ENCODE data around the gene MORN1.

MORN1 gene

GRCh38 chr1:2320760-2321667, 70.3 kb downstream of the MORN1 start (continued):
- TF ChIP-seq TOX (CRISPR knock-in tag; IDR thresholded peaks at IDR 0.05; ENCODE audit: borderline replicate concordance) (no peak), ARNTL (CRISPR knock-in tag; IDR thresholded peaks at IDR 0.05; ENCODE audit: borderline replicate concordance, low read depth) (no peak)
- TF ChIP-seq, protein P1, sequence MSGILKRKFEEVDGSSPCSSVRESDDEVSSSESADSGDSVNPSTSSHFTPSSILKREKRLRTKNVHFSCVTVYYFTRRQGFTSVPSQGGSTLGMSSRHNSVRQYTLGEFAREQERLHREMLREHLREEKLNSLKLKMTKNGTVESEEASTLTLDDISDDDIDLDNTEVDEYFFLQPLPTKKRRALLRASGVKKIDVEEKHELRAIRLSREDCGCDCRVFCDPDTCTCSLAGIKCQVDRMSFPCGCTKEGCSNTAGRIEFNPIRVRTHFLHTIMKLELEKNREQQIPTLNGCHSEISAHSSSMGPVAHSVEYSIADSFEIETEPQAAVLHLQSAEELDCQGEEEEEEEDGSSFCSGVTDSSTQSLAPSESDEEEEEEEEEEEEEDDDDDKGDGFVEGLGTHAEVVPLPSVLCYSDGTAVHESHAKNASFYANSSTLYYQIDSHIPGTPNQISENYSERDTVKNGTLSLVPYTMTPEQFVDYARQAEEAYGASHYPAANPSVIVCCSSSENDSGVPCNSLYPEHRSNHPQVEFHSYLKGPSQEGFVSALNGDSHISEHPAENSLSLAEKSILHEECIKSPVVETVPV (CRISPR knock-in tag; IDR thresholded peaks at IDR 0.05): no peak

- TF ChIP-seq, protein P2, sequence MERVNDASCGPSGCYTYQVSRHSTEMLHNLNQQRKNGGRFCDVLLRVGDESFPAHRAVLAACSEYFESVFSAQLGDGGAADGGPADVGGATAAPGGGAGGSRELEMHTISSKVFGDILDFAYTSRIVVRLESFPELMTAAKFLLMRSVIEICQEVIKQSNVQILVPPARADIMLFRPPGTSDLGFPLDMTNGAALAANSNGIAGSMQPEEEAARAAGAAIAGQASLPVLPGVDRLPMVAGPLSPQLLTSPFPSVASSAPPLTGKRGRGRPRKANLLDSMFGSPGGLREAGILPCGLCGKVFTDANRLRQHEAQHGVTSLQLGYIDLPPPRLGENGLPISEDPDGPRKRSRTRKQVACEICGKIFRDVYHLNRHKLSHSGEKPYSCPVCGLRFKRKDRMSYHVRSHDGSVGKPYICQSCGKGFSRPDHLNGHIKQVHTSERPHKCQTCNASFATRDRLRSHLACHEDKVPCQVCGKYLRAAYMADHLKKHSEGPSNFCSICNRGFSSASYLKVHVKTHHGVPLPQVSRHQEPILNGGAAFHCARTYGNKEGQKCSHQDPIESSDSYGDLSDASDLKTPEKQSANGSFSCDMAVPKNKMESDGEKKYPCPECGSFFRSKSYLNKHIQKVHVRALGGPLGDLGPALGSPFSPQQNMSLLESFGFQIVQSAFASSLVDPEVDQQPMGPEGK (CRISPR knock-in tag; IDR thresholded peaks at IDR 0.05; ENCODE audit: borderline replicate concordance): no peak
- no peak for TF ChIP-seq CSDC2 (CRISPR knock-in tag; IDR thresholded peaks at IDR 0.05)
- TF ChIP-seq ARNTL (CRISPR knock-in tag; IDR thresholded peaks at IDR 0.05; ENCODE audit: borderline replicate concordance, low read depth): no peak
- no peak for TF ChIP-seq ZC3H10 (CRISPR knock-in tag; IDR thresholded peaks at IDR 0.05)
- no peak for ATAC-seq
Observed at GRCh38 chr1:2320006-2320405, 71.3 kb downstream of the MORN1 start.

GRCh38 chr1:2319291-2319690, 72.1 kb downstream of the MORN1 start:
- TF ChIP-seq ARNTL (CRISPR knock-in tag; IDR thresholded peaks at IDR 0.05; ENCODE audit: borderline replicate concordance, low read depth): no peak
- no peak for TF ChIP-seq TCF4 (CRISPR knock-in tag; IDR thresholded peaks at IDR 0.05; ENCODE audit: borderline replicate concordance)
- no peak for TF ChIP-seq GLIS3 (CRISPR knock-in tag; IDR thresholded peaks at IDR 0.05)
- TF ChIP-seq ZFP3 (CRISPR knock-in tag; IDR thresholded peaks at IDR 0.05): no peak
- TF ChIP-seq, protein P3, sequence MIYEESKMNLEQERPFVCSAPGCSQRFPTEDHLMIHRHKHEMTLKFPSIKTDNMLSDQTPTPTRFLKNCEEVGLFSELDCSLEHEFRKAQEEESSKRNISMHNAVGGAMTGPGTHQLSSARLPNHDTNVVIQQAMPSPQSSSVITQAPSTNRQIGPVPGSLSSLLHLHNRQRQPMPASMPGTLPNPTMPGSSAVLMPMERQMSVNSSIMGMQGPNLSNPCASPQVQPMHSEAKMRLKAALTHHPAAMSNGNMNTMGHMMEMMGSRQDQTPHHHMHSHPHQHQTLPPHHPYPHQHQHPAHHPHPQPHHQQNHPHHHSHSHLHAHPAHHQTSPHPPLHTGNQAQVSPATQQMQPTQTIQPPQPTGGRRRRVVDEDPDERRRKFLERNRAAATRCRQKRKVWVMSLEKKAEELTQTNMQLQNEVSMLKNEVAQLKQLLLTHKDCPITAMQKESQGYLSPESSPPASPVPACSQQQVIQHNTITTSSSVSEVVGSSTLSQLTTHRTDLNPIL (CRISPR knock-in tag; IDR thresholded peaks at IDR 0.05; ENCODE audit: low read depth): no peak
- TF ChIP-seq, protein P4, sequence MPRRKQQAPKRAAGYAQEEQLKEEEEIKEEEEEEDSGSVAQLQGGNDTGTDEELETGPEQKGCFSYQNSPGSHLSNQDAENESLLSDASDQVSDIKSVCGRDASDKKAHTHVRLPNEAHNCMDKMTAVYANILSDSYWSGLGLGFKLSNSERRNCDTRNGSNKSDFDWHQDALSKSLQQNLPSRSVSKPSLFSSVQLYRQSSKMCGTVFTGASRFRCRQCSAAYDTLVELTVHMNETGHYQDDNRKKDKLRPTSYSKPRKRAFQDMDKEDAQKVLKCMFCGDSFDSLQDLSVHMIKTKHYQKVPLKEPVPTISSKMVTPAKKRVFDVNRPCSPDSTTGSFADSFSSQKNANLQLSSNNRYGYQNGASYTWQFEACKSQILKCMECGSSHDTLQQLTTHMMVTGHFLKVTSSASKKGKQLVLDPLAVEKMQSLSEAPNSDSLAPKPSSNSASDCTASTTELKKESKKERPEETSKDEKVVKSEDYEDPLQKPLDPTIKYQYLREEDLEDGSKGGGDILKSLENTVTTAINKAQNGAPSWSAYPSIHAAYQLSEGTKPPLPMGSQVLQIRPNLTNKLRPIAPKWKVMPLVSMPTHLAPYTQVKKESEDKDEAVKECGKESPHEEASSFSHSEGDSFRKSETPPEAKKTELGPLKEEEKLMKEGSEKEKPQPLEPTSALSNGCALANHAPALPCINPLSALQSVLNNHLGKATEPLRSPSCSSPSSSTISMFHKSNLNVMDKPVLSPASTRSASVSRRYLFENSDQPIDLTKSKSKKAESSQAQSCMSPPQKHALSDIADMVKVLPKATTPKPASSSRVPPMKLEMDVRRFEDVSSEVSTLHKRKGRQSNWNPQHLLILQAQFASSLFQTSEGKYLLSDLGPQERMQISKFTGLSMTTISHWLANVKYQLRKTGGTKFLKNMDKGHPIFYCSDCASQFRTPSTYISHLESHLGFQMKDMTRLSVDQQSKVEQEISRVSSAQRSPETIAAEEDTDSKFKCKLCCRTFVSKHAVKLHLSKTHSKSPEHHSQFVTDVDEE (CRISPR knock-in tag; IDR thresholded peaks at IDR 0.05): no peak
- TF ChIP-seq ZFP30 (CRISPR knock-in tag; IDR thresholded peaks at IDR 0.05): no peak
- TF ChIP-seq BACH2 (CRISPR knock-in tag; IDR thresholded peaks at IDR 0.05; ENCODE audit: borderline replicate concordance): no peak
- no peak for TF ChIP-seq ISL1 (CRISPR knock-in tag; IDR thresholded peaks at IDR 0.05)
- TF ChIP-seq POU6F1 (CRISPR knock-in tag; IDR thresholded peaks at IDR 0.05; ENCODE audit: borderline replicate concordance, low read depth): no peak
- no peak for TF ChIP-seq ZNF565 (CRISPR knock-in tag; conservative IDR thresholded peaks at IDR 0.05; ENCODE audit: low read depth)
- ATAC-seq: no peak
